Ovary (tissue), 9 donors: Measurements from ENCODE around the gene KCNAB2. TPM values are rescaled to one million over a fixed set of nuclear protein-coding genes. Genes with fewer than 3 reads are reported as not detected.

ENCODE experiments used
- DNase-seq, 5 donors: peaks; one replicate each; pipeline ENCODE4 v3.0.0-alpha.2; 2019 to 2020
- H3K27ac ChIP-seq, 2 donors: fragments of 200-600 bp; one replicate each; pipeline versions ENCODE4 v1.5.1 to v1.8.0; 2019 to 2022
- H3K27me3 ChIP-seq: fragments of 200-600 bp; one replicate; pipeline ENCODE4 v1.8.0; 2022
- H3K36me3 ChIP-seq: fragments of 200-600 bp; sonication (generic); one replicate; pipeline ENCODE4 v1.5.1; 2019
- H3K4me1 ChIP-seq: one replicate; pipeline ENCODE4 v1.8.1; 2013; ENCODE audit warnings: mild to moderate bottlenecking, moderate library complexity; ENCODE audit not compliant: insufficient read depth
- H3K4me3 ChIP-seq: fragments of 200-600 bp; sonication (generic); one replicate; pipeline ENCODE4 v1.5.1; 2017
- H3K9me3 ChIP-seq, 2 donors: fragments of 200-600 bp in 1 of 2; sonication (generic) in 1 of 2; one replicate each; pipeline versions ENCODE4 v1.5.1 to v1.8.1; 2013 to 2019; ENCODE audit warnings: mild to moderate bottlenecking in 1 of 2, moderate library complexity in 1 of 2
- CTCF ChIP-seq, 3 donors: fragments of 450-650 bp in 2 of 3; fragments of 200-600 bp in 1 of 3; IDR thresholded peaks; one replicate each; pipeline versions ENCODE4 v1.5.1 to v1.8.0; 2016 to 2022; ENCODE audit warnings: antibody characterized with exemption in 3 of 3, mild to moderate bottlenecking in 1 of 3
- EP300 ChIP-seq: sonication (generic); formaldehyde crosslinking; IDR thresholded peaks from one replicate; pipeline ENCODE4 v1.6.1; 2017; ENCODE audit warnings: antibody characterized with exemption
- POLR2A ChIP-seq: fragments of 450-650 bp; IDR thresholded peaks from one replicate; pipeline ENCODE4 v1.6.1; 2017; ENCODE audit warnings: antibody characterized with exemption, mild to moderate bottlenecking, moderate library complexity
- WGBS, 3 donors: extraction: QIAGEN DNeasy Blood & Tissue Kit in 1 of 3; methylation state at CpG; one replicate each; pipeline versions ENCODE4 v1.1.5 to v1.1.7; 2013 to 2017; 5-methylcytosine and 5-hydroxymethylcytosine counted together
- intact Hi-C, 4 donors: fragments of 100-400 bp; cut with DNase I; formaldehyde crosslinking; loops; one replicate each; pipeline versions ENCODE4 v1.11.0 to v1.15.1; 2022 to 2023
- polyA plus RNA-seq, 2 donors: library from polyadenylated mRNA; stranded (reverse); fragments of 200-250 nt in 1 of 2; fragments of 350-450 nt in 1 of 2; fragmentation: Illumina TruSeq in 1 of 2; extraction: RNeasy Lipid Tissue Mini Kit (QIAGEN cat#74804) in 1 of 2; gene quantifications; one replicate each; pipeline ENCODE4 v1.2.3, GENCODE V29; 2013 to 2014
- total RNA-seq, 7 donors: library from RNA; depleted of rRNA in 2 of 7; stranded (reverse); fragments of >200 nt in 2 of 7; fragmentation: NEBNext Ultra II Directional in 3 of 7; extraction: Animal tissue kit (Norgen Biotek cat#: 25700) in 3 of 7; gene quantifications; one replicate each; pipeline versions ENCODE4 v1.1.0 to v1.2.4, GENCODE V29; 2016 to 2023
- donor health status: DM: no; HTN: no; CAD: no; lungs with moderate emphysema.
- donor health status: DM: no; HTN: no; CAD: no.
- donor health status: Bipolar disorder and iron deficiency.
- donor health status: DM: yes; HTN: yes; CAD: no.
- donor health status: DM: no; HTN: no; CAD: no.
- donor health status: DM: yes; HTN: yes; CAD: no.

KCNAB2 gene
- total and polyA plus RNA-seq, 9 donors: 2.9 to 18.3 (median 7.1) TPM

- WGBS, 3 donors: 57 to 65% (median 61%) methylated on average over 13 of the region's 13 CpGs
- no peaks in the 10 kb centered on the region for H3K27me3 ChIP-seq
- TF ChIP-seq CTCF (IDR thresholded peaks at IDR 0.05) (no peak), EP300 (no peak), POLR2A (no peak)
- intact Hi-C loops: no loop called here
- peaks cover 15% of the 10 kb centered on the region for H3K4me1 ChIP-seq
- H3K27ac ChIP-seq: no peak overlapping the region
- no peaks in the 10 kb centered on the region for H3K36me3 ChIP-seq
- H3K9me3 ChIP-seq: no peaks in the 10 kb centered on the region
- no peak for DNase-seq
- no peak overlapping the region for H3K4me3 ChIP-seq
Observed at GRCh38 chr1:6103854-6104530, 58.3 kb downstream of the KCNAB2 start.

GRCh38 chr1:6104631-6105030, 58.9 kb downstream of the KCNAB2 start:
- 83 to 92% (median 87%) methylated on average over 3 to 9 of the region's 9 CpGs for WGBS, 3 donors
- Histone ChIP-seq H3K9me3 (no peaks in the 10 kb centered on the region), H3K36me3 (no peaks in the 10 kb centered on the region), H3K4me1 (peaks cover 15% of the 10 kb centered on the region), H3K27ac (no peak overlapping the region), H3K27me3 (no peaks in the 10 kb centered on the region), H3K4me3 (no peak overlapping the region)
- DNase-seq: no peak
- TF ChIP-seq EP300 (no peak), POLR2A (no peak), CTCF (IDR thresholded peaks at IDR 0.05) (no peak)
- intact Hi-C loops: no loop called here

- 87 to 88% (median 87%) methylated on average over 12 of the region's 12 CpGs for WGBS, 3 donors
- TF ChIP-seq EP300 (no peak), POLR2A (no peak), CTCF (IDR thresholded peaks at IDR 0.05) (no peak)
- no peak overlapping the region for H3K4me3 ChIP-seq
- intact Hi-C loops: no loop called here
- H3K4me1 ChIP-seq: peaks cover 15% of the 10 kb centered on the region
- H3K27ac ChIP-seq: no peak overlapping the region
- no peak for DNase-seq
- no peaks in the 10 kb centered on the region for H3K27me3 ChIP-seq
- no peaks in the 10 kb centered on the region for H3K36me3 ChIP-seq
- no peaks in the 10 kb centered on the region for H3K9me3 ChIP-seq
Observed at GRCh38 chr1:6105218-6105679, 59.6 kb downstream of the KCNAB2 start.

GRCh38 chr1:6105763-6106162, 60.1 kb downstream of the KCNAB2 start:
- intact Hi-C loops: no loop called here
- H3K36me3 ChIP-seq: no peaks in the 10 kb centered on the region
- no peaks in the 10 kb centered on the region for H3K9me3 ChIP-seq
- no peaks in the 10 kb centered on the region for H3K27me3 ChIP-seq
- no peak for DNase-seq
- no peak overlapping the region for H3K27ac ChIP-seq
- TF ChIP-seq CTCF (IDR thresholded peaks at IDR 0.05) (no peak), EP300 (no peak), POLR2A (no peak)
- H3K4me3 ChIP-seq: no peak overlapping the region
- WGBS, 3 donors: 81 to 87% (median 86%) methylated on average over 6 to 7 of the region's 7 CpGs
- H3K4me1 ChIP-seq: peaks cover 15% of the 10 kb centered on the region
